SU-DHL-6 (cell line): ENCODE measurements around the gene PRCC.

ENCODE experiments used
- CTCF ChIP-seq: fragments of 200-600 bp; sonication (generic); IDR thresholded peaks from one replicate; pipeline ENCODE4 v1.5.1; 2017; ENCODE audit warnings: antibody characterized with exemption, mild to moderate bottlenecking, low read length, moderate library complexity; ENCODE audit not compliant: insufficient read depth, poor library complexity, severe bottlenecking
- EZH2phosphoT487 ChIP-seq: fragments of 200-600 bp; sonication (generic), shearing (Covaris generic); conservative IDR thresholded peaks from 2 replicates; pipeline ENCODE4 v1.6.1; 2018; ENCODE audit warnings: mild to moderate bottlenecking, antibody characterized with exemption, low read length, moderate library complexity, mixed read lengths

GRCh38 chr1:156795787-156796186 is 28.5 kb downstream of the PRCC start:
- TF ChIP-seq CTCF (no peak), EZH2phosphoT487 (no peak)
